Central memory CD4-positive, alpha-beta T cell (primary cell): ENCODE results near the gene CCZ1B.
"Not testable (repeated sequence)": the region's sequence is repeated elsewhere in the genome, so short reads cannot be mapped to it uniquely, and the experiment has no call there.

Source experiments
- DNase-seq: peaks from one replicate; pipeline ENCODE4 v3.0.0; 2022
- total RNA-seq, 3 experiments: gene quantifications; one replicate each; lab custom pipeline; 2026; lab: John Stamatoyannopoulos, UW

Gene CCZ1B
- 21.4 to 30.9 (median 25.7) reads per million in 3 experiments for total RNA-seq

DNA sequence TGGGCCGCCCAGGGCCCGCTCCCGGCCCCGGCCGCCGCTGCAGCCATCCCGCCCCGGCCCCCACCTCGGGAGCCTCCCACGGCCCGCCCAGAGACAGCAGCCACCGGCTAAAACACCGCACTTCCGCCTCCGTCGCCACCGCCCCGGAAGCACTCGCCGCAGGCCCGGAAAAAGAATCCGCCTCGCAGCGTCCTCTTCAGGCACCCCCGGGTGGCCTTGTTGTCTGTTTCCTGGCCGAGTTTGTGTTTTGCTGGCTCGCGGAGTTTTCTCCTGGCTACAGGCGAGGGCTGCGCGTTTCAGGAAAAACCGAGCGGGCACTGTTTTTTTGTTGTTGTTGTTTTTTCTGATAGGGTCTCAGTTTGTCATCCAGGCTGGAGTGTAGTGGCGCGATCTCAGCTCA is at the start of gene CCZ1B:
TSS of gene CCZ1B (minus strand) at position 125 of the 400 bp plus-strand sequence. CDS start at position 47, 78 bp downstream.
- DNase-seq = peak; percentile 85

DNA sequence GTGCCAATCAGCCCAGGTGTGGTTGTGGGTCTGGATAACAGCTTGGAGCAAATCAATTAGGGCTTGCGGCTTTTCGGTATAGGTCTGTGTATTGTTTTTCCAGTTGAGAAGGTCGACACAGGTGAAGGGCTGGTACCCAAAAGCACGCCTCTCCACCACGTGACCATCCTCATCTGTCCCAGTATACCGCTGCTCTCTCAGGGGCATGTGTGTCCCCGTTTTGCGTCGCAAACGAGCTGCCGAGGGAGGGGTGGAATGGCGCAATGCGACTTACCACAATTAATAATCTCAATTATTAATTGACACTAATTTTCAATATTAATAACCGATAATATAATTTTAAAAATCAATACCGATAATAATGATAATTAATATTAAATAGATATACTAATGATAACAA is 48.9 kb upstream of the CCZ1B start:
- DNase-seq = not testable (repeated sequence)

DNA sequence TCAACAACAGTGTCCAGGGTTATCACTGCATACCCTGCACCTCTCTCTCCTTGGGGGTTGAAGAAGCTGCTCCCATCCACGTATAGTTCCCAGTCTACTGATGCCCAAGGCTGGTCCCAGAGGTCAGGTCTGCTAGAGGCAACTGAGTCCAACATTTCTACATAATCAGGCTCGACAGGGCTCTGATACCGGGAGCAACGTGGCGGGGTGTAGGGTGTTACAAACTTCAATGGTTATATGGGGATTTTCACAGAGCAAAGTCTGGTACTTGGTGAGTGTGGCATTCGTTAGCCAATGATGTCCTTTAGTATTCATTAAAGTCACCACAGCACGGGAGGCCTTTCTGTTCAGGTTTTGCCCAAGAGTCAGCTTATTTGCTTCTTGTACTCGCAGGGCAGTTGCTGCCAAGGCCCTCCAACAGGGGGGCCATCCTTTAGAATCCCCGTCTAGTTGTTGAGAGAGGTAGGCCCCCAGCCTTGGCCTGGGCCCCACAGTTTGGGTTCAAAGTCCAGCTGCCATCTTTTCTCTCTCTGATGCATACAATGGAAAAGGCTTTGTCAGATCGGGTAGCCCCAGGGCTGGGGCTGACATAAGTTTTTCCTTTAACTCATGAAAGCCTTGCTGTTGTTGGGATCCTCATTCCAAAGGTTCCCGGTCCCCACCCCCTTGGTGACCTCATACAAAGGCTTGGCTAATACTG is 46.3 kb upstream of the CCZ1B start:
- DNase-seq = not testable (repeated sequence)

DNA sequence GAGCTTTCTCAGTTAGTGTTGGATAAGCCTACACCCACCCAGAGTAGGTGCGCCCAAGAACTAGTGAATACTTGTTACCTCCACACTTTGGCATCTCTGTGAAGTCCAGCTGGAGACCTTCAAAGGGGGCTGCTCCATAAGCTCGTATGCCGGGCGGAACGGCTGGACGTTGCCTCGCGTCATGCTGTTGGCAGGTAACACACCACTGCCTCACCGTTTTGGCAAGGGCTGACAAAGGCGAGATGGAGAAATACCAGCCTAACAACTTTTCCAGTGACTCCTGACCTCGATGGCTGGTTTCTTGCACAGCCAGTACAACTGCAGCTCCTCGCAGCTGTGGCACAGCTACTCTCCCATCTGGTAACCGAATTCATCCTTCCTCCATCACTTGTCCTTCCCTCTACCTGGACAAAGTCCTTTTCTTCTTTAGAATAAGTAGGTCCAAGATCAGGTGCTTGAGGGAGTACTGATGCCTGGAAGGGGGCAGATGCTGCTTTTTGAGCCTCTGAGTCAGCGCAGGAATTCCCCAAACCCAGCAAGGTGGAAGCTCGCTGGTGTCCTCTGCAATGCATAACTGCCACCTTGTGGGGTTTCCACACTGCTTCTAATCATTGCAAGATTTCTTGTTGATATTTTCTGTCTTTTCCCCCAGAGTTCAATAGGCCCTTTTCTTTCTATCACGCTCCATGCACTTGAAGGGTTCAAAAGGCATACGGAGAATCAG is 45.5 kb upstream of the CCZ1B start:
- DNase-seq = not testable (repeated sequence)

DNA sequence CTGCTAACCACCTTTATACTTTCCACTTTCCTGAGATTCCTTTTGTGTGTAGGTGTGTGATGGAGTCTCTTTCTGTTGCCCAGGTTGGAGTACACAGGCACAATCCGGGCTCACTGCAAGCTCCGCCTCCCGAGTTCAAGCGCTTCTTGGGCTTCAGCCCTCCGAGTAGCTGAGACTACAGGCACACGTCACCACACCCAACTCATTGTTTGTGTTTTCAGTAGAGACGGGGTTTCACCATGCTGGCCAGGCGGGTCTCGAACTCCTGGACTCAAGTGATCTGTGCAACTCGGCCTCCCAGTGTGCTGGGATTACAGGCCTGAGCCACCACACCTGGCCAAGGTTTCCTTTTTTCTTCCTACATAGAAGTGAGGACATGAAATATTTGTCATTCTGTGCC is 38.7 kb upstream of the CCZ1B start:
- not testable (repeated sequence) for DNase-seq

DNA sequence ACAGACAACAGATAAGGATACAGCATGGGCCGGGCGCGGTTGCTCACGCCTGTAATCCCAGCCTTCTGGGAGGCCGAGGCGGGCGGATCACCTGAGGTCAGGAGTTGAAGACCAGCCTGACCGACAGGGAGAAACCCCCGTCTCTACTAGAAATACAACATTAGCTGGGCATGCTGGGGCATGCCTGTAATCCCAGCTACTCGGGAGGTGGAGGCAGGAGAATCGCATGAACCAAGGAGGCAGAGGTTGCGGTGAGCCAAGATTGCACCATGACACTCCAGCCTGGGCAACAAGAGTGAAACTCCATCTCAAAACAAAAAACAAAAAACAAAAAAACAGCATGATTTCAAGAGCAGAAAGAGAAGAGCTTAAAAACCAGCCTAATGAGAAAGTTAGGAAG is 38.1 kb upstream of the CCZ1B start:
- not testable (repeated sequence) for DNase-seq

DNA sequence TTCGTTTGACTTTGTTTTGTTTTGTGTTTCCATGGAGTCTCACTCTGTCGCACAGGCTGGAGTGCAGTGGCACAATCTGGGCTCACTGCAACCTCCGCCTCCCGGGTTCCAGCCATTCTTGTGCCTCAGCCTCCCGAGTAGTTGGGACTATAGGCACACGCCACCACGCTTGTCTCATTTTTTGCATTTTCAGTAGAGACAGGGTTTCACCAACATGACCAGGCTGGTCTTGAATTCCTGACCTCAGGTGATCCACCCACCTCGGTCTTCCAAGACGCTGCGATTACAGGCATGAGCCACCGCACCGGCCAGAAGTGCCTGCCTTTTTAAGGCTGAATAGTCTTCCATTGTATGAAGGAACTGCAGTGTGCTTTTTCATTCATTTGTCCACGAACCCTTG is 36.8 kb upstream of the CCZ1B start:
- not testable (repeated sequence) for DNase-seq

DNA sequence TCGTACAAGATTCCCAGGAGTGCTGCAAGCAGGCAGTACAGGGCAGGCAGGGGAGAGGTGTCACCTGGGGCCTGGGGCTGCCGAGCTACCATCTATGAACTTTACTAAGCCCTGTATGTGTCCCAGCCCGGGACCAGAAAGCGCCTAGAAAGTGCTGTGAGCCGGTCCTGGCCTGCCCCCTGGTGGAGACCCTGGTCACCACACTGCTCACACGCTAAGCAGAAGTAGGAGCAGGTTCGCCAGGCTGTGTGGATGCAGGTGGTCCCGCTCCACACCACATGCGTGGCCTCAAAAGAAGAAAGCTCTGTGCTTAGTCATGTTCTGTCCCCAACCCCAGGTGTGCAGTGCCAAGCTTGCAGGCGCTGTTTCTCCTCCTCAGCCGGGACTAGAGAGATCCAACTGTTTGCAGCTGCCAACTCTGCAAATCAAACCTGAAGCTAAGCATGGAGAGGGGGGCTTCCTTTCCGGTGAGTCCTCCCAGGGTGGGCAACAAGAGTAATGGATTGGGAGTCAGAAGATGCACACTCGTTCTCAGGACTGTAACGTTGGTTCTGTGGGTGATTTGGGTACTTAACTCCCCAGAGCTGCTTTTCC is 31.7 kb upstream of the CCZ1B start:
- peak; percentile 66 for DNase-seq

DNA sequence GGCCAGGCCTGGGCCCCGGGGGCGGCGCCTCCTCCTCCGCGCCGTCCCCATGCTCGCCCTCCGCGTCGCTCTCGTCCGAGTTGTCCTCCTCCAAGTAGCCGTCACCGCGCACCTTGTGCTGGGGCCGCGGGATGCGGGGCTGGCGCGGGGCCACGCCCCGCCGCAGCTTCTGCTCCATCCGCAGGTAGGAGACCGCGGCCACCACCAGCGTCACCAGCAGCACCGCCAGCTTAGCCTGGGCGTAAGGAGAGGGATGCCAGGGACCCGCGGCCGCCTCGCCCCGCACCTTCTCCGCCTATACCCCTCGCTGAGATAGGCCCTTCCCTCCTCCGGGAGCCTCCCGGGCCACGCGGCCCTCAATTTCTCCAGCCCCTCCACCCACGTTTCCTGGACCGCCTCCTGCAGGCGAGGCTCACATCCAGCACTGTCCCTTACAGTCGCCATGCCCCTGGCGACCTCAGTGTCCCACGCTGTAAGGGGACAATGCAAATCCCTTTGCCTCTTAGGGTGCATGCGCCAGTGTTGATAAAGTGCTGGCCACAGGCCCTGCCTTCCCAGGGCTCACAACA is 29.6 kb upstream of the CCZ1B start:
- DNase-seq = not testable (repeated sequence)

DNA sequence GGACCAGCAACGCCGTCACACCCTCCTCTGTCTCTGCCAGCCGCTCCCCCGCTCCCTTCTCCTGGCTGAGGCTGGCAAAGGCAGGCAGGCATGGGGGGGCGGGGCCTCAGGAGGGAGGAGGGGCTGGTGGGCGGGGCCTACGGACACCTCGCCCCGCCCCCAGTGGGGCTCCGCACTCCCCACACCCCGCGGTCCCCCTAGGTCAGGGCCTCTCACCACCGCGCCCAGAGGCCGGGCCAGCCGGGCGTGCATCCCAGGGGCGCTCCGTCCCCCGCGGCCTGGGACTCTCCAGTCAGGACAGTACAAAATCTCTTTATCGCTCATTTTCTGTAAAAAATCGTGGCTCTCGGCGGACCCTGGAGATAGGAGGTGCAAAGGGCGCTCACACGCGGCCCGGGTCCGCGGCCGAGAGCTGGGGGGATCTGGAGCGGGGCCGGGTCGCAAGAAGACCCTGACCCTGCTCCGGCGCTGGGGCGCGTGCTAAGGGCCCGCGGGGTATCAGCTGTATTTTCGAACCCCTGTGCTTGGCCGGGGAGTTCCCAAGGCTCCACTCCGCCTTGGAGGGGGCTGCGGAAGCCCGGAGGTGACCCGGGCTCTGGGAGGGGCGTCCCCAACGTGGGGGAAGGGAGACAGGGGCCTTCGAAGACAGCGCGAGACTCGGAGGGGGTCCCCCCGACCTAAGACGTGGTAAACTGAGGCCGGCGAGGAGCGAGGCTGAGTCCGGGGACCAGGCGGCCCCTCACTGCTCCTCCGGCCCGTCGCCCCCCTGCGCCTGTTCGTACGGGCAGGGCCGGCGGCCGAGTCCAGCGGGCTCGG is 28.9 kb upstream of the CCZ1B start:
- DNase-seq = not testable (repeated sequence)

DNA sequence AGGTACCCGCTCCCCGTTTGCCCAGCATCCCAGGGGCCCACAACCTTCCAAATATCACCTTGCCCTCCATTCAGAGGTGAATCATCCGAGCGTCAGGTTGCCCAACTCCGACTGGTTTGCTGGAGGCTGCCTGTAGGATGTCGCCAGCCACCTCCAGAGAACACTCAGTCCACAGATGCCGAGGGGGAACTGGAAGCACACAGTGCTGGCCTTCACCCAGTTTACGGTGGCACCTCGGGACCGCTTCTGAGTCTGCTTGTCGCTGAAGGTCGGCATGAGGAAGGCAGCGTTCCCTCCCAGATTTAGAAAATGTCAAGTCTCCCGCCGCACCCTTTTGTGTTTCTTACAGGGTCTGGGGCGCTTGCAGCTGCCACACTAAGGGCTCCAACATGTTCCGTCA is 27.6 kb upstream of the CCZ1B start:
- DNase-seq = not testable (repeated sequence)

DNA sequence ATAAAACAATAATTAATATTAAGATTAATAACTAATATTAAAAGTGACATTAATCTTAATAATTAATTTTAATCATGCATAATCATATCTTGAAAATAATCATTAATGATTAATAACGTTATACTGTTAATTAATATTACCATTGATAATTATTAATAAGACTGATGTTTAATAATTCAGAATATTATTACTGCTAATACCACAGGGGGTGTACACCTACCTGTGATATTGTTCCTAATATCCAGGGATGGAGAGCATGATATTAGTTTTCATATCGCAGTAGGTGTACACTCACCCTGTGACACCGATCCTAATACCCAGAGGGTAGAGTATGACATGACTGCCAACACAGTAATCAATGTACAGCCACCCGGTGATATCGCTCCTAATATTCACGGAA is 23.1 kb upstream of the CCZ1B start:
- DNase-seq = not testable (repeated sequence)

DNA sequence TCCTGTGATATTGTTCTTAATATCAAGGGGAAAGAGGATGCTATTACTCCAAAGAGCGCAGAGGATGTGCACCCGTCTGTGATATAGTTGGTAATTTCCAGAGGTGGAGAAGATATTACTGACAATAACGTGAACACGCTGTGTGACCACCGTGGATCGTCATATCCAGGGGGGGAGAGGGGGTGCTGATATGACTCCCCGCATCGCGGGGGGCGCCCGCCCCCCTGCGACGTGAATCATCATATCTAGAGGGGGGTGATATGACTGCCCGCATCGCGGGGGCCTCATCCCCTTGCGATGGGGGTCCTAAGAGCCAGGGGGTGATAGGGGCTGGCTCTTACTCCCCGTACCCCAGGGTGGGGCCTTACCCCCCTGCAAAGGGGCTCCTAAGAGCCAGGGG is 21.7 kb upstream of the CCZ1B start:
- not testable (repeated sequence) for DNase-seq

DNA sequence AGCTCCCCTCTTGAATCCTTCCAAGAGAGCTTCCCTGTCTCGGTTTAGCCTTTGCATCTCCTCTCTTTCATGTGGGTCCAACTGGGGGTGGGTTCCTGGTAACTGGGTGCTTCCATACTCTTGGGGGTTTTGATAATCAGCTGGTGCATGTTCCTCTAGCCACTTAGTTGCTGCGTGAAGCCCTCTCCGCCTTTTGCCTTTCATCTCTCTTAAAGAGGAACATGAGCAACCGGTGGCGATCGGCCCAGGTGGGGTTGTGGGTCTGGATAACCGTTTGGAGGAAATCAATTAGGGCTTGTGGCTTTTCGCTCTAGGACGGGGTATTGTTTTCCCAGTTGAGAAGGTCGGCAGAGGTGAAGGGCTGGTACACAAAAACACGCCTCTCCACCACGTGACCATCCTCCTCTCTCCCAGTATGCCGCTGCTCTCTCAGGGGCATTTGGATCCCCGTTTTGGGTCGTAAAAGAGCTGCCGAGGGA is 19.9 kb upstream of the CCZ1B start:
- not testable (repeated sequence) for DNase-seq

DNA sequence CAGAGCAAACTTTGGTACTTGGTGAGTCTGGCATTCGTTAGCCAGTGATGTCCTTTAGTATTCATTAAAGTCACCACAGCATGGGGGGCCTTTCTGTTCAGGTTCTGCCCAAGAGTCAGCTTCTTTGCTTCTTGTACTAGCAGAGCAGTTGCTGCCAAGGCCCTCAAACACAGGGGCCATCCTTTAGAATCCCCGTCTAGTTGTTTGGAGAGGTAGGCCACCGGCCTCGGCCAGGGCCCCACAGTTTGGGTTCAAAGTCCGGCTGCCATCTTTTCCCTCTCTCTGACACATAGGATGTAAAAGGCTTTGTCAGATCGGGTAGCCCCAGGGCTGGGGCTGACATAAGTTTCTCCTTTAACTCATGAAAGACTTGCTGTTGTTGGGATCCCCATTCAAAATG is 17.6 kb upstream of the CCZ1B start:
- not testable (repeated sequence) for DNase-seq

DNA sequence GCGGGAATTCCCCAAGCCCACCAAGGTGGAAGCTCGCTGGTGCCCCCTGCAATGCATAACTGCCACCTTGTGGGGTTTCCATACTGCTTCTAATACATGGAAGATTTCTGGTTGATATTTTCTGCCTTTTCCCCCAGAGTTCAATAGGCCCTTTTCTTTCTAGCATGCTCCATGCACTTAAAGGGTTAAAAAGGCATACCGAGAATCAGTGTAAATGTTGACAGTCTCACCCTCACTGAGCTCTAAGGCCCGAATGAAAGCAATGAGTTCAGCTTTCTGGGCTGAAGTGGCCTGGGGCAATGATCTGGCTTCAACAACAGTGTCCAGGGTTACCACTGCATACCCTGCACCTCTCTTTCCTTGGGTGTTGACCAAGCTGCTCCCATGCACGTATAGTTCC is 17.0 kb upstream of the CCZ1B start:
- not testable (repeated sequence) for DNase-seq

DNA sequence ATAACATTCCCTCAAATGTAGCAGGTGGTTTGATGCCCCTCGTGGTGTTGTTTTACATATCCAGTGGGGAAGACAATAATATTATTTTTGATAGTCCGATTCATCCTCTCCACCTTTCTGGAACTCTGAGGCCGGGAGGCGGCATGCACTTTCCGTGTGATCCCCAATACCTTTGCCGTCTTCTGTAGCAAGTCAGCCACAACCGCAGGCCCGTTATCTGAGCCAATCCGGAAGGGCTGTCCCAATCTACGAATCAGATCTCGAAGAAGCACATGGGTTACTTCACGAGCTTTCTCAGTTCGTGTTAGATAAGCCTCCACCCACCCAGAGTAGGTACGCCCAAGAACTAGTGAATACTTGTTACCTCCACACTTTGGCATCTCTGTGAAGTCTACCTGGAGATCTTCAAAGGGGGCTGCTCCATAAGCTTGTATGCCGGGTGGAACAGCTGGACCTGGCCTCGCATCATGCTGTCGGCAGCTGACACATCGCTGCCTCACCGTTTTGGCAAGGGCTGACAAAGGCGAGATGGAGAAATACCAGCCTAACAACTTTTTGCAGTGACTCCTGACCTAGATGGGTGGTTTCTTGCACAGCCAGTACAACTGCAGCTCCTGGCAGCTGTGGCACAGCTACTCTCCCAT is 16.3 kb upstream of the CCZ1B start:
- not testable (repeated sequence) for DNase-seq

DNA sequence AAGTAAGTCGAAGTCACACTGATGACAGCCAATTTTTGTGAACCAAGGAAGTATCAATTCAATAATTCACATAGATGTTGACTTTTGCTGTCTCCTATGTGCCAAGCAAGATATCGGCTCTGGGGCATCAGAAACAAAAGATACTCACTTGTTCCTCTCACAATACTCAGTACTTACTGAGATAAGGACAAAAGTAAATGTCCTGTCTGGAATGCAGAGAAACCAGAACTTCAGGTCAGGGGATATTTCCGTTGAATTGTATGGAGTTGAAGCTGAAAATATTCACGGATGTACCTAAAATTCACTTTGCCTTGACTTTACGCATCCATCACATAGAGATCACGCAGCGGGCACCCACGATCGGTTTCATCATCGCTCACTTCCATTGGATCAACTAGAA is 11.0 kb upstream of the CCZ1B start:
- DNase-seq = not testable (repeated sequence)

DNA sequence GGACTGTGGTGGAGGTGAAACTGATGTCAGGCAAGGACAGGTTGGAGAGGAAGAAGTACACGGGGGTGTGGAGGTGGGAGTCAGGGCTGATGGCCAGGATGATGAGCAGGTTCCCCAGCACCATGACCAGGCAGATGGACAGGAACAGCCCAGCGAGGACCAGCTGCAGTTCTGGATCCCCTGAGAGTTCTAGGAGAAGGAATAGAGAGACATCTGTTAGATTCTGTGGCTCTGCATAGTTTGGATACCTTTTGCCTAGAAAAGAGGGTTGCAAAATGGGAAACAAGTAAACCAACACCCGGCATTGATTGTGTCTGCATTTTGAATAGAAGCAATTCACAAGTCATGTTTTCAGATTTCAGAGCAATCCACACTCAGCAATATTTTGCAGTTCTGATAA is 9.4 kb upstream of the CCZ1B start:
- DNase-seq = not testable (repeated sequence)

DNA sequence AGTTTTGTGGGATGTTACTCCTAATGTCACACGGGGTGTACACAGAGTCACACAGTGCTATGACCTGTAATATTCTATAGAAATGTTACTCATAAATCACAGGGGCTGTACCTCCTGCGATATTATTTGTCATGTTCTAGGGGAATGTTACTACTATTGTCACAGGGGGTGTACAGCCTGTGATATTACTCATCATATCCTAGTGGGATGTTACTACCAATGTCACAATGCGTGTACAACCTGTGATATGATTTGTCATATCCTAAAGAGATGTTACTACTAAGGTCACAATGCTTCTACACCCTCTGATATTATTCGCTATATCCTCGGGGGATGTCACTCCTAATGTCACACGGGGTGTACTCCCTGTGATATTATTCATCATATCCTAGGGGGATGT is 7.6 kb upstream of the CCZ1B start:
- DNase-seq = no peak

DNA sequence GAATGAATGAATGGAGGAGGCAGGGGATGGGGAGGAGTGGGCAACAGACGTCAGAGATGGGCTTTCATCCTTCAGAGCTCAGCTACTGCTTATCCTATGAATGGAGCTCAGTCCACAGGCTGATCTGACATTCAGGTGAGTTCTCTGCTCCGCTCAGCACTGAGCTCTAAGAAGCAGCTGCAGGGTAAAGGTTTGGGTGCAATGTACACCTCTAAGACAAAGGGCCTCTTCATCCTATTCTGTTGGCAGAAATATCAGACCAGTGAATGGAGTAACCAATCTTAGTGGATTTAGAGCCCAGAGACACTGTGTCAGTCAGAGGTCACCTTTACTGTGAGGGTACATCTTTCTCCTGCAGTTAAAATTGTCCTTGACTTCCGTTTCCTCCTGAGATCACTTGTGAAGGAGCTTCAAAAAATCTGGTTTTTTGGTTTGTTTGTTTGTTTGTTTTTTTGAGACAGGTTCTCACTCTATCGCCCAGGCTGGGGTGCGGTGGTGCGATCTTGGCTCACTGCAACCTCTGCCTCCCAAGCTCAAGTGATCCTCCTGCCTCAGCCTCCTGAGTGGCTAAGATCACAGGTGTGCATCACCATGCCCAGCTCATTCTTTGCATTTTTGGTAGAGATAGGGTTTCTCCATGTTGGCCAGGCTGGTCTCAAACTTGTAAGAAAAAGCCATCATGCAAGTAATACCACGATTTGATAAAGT is 5.1 kb upstream of the CCZ1B start:
- no peak for DNase-seq
